Keratinocyte (primary cell): Measurements from ENCODE around the gene KRTAP9-4. TPM values are rescaled to one million over a fixed set of nuclear protein-coding genes. Genes with fewer than 3 reads are reported as not detected.

Experiments
- DNase-seq: peaks from one replicate; pipeline ENCODE4 v3.0.0-alpha.2; 2011; ENCODE audit warnings: low read depth, missing footprints, low spot score
- FAIRE-seq: peaks from 2 replicates; lab custom pipeline; 2011; peaks lifted over from hg19 to GRCh38; lab: Jason Lieb, UNC
- H2AFZ ChIP-seq: 2 replicates; pipeline ENCODE4 v1.6.0; 2012; ENCODE audit warnings: low read length, control low read depth, inconsistent platforms; ENCODE audit not compliant: control insufficient read depth
- H3K27ac ChIP-seq: 2 replicates; pipeline ENCODE4 v1.5.1; 2011; ENCODE audit warnings: low read length; ENCODE audit not compliant: control insufficient read depth, insufficient read depth
- H3K27me3 ChIP-seq: 3 replicates; pipeline ENCODE4 v1.6.0; 2011; ENCODE audit warnings: low read length; ENCODE audit not compliant: control insufficient read depth, insufficient read depth; ENCODE audit errors: extremely low read depth
- H3K36me3 ChIP-seq, 2 experiments: 2 replicates in 1 of 2; 3 replicates in 1 of 2; pipeline ENCODE4 v1.5.1; 2011; ENCODE audit warnings: low read length in 2 of 2, mild to moderate bottlenecking in 1 of 2; ENCODE audit not compliant: control insufficient read depth in 2 of 2, insufficient read depth in 2 of 2; ENCODE audit errors: extremely low read depth in 1 of 2
- H3K4me1 ChIP-seq: 3 replicates; pipeline ENCODE4 v1.5.1; 2011; ENCODE audit warnings: low read length; ENCODE audit not compliant: control insufficient read depth, insufficient read depth; ENCODE audit errors: extremely low read depth
- H3K4me2 ChIP-seq: 3 replicates; pipeline ENCODE4 v1.6.0; 2011; ENCODE audit warnings: low read depth, low read length; ENCODE audit not compliant: control insufficient read depth, insufficient read depth; ENCODE audit errors: extremely low read depth
- H3K4me3 ChIP-seq, 3 experiments: fragments of 200-600 bp in 1 of 3; sonication (generic) in 1 of 3; 2 replicates in 2 of 3; 3 replicates in 1 of 3; pipeline ENCODE4 v1.5.1; 2011 to 2016; ENCODE audit warnings: low read length in 3 of 3, mild to moderate bottlenecking in 3 of 3, control low read depth in 2 of 3, inconsistent platforms in 1 of 3, low read depth in 1 of 3, mixed read lengths in 1 of 3, mixed run types in 1 of 3, moderate library complexity in 1 of 3; ENCODE audit not compliant: control insufficient read depth in 2 of 3, insufficient read depth in 2 of 3; ENCODE audit errors: extremely low read depth in 1 of 3
- H3K79me2 ChIP-seq: 2 replicates; pipeline ENCODE4 v1.6.0; 2012; ENCODE audit warnings: low read length; ENCODE audit not compliant: control insufficient read depth, insufficient read depth
- H3K9ac ChIP-seq: 3 replicates; pipeline ENCODE4 v1.6.0; 2011; ENCODE audit warnings: low read length; ENCODE audit not compliant: control insufficient read depth, insufficient read depth; ENCODE audit errors: extremely low read depth
- H3K9me1 ChIP-seq: 3 replicates; pipeline ENCODE4 v1.6.0; 2011; ENCODE audit warnings: low read length; ENCODE audit not compliant: control insufficient read depth, insufficient read depth; ENCODE audit errors: extremely low read depth
- H3K9me3 ChIP-seq: 2 replicates; pipeline ENCODE4 v1.5.1; 2012; ENCODE audit warnings: low read depth, low read length; ENCODE audit not compliant: control insufficient read depth
- H4K20me1 ChIP-seq: 3 replicates; pipeline ENCODE4 v1.6.0; 2011; ENCODE audit warnings: low read length; ENCODE audit not compliant: control insufficient read depth, insufficient read depth; ENCODE audit errors: extremely low read depth
- CTCF ChIP-seq, 3 experiments: IDR thresholded peaks in 1 of 3; conservative IDR thresholded peaks in 1 of 3; optimal IDR thresholded peaks in 1 of 3; 2 replicates in 2 of 3; 3 replicates in 1 of 3; pipeline versions ENCODE3 to v1.5.1; 2011; ENCODE audit warnings: low read length in 3 of 3, mild to moderate bottlenecking in 3 of 3, moderate library complexity in 2 of 3, control low read depth in 1 of 3, inconsistent platforms in 1 of 3; ENCODE audit not compliant: insufficient read depth in 2 of 3; ENCODE audit errors: extremely low read depth in 1 of 3
- EZH2 ChIP-seq: IDR thresholded peaks from one replicate; pipeline ENCODE4 v1.6.1; 2012; ENCODE audit warnings: inconsistent platforms, mild to moderate bottlenecking, low read length, moderate library complexity
- dilution Hi-C: fragments of 300-500 bp; cut with MboI; formaldehyde crosslinking; loops from one replicate; pipeline ENCODE4 v1.7.0; 2020; ENCODE audit warnings: low sequenced_read_pairs; ENCODE audit not compliant: extremely low pct_ligation_motif_present
- polyA plus RNA-seq, 5 experiments: library from polyadenylated mRNA; depleted of rRNA in 3 of 5; stranded (reverse) in 3 of 5; stranded (forward) in 1 of 5; unstranded in 1 of 5; fragments of >200 nt; gene quantifications; 1 replicate in 1 of 5; 2 replicates in 3 of 5; 3 replicates in 1 of 5; pipeline versions ENCODE4 v1.2.1 to v1.2.3, GENCODE V29; 2011 to 2012; ENCODE audit warnings: missing spikeins in 2 of 5, low read depth in 1 of 5, low replicate concordance in 1 of 5

KRTAP9-4 gene
- polyA plus RNA-seq, 1 donor (not counting 4 experiments of a cell fraction or from before 2014, with no cell fraction given): not detected

GRCh38 chr17:41294016-41294415 lies 44.5 kb downstream of the KRTAP9-4 start:
- Histone ChIP-seq H2AFZ (no peak overlapping the region), H3K9me3 (no peaks in the 10 kb centered on the region), H3K4me2 (no peak overlapping the region), H3K27ac (no peak overlapping the region), H3K4me1 (peaks cover 13% of the 10 kb centered on the region), H3K36me3 (no peaks in the 10 kb centered on the region), H3K9me1 (no peaks in the 10 kb centered on the region), H3K27me3 (no peaks in the 10 kb centered on the region), H3K4me3 (no peak overlapping the region), H3K9ac (no peak overlapping the region), H4K20me1 (no peaks in the 10 kb centered on the region), H3K79me2 (no peaks in the 10 kb centered on the region)
- TF ChIP-seq EZH2: no peak
- DNase-seq (no peak), FAIRE-seq (no peak)
- dilution Hi-C loops: no loop called here

GRCh38 chr17:41296846-41297245 lies 47.4 kb downstream of the KRTAP9-4 start:
- Histone ChIP-seq H3K9me1 (no peaks in the 10 kb centered on the region), H3K4me3 (no peak overlapping the region), H3K36me3 (no peaks in the 10 kb centered on the region), H2AFZ (peak overlapping the region; percentile 49), H3K4me1 (peaks cover 12% of the 10 kb centered on the region), H3K4me2 (no peak overlapping the region), H4K20me1 (no peaks in the 10 kb centered on the region), H3K9me3 (no peaks in the 10 kb centered on the region), H3K27ac (no peak overlapping the region), H3K27me3 (no peaks in the 10 kb centered on the region), H3K79me2 (no peaks in the 10 kb centered on the region), H3K9ac (no peak overlapping the region)
- dilution Hi-C loops: no loop called here
- FAIRE-seq (no peak), DNase-seq (no peak)
- TF ChIP-seq CTCF (optimal IDR thresholded peaks at IDR 0.05 in 1 of 3, IDR thresholded peaks at IDR 0.05 in 1 of 3, conservative IDR thresholded peaks at IDR 0.05 in 1 of 3; ENCODE audit: extremely low read depth in 1 of 3, insufficient read depth in 2 of 3, low read length in 3 of 3) (no peak), EZH2 (no peak)

- no peaks in the 10 kb centered on the region for H3K9me3 ChIP-seq
- TF ChIP-seq EZH2: no peak
- TF ChIP-seq CTCF (optimal IDR thresholded peaks at IDR 0.05 in 1 of 3, IDR thresholded peaks at IDR 0.05 in 1 of 3, conservative IDR thresholded peaks at IDR 0.05 in 1 of 3; ENCODE audit: extremely low read depth in 1 of 3, insufficient read depth in 2 of 3, low read length in 3 of 3): no peak
- H4K20me1 ChIP-seq: no peaks in the 10 kb centered on the region
- H3K4me3 ChIP-seq: no peak overlapping the region
- H3K36me3 ChIP-seq: no peaks in the 10 kb centered on the region
- no peaks in the 10 kb centered on the region for H3K9me1 ChIP-seq
- dilution Hi-C loops: no loop called here
- H3K4me2 ChIP-seq: no peak overlapping the region
- H3K9ac ChIP-seq: no peak overlapping the region
- peaks cover 19% of the 10 kb centered on the region for H3K4me1 ChIP-seq
- no peak overlapping the region for H3K27ac ChIP-seq
- H3K27me3 ChIP-seq: no peaks in the 10 kb centered on the region
- FAIRE-seq: no peak
- H3K79me2 ChIP-seq: no peaks in the 10 kb centered on the region
- H2AFZ ChIP-seq: no peak overlapping the region
- no peak for DNase-seq
Observed at GRCh38 chr17:41298458-41299135, 49.1 kb downstream of the KRTAP9-4 start.
